ENCODE data around the gene DPH3.

The DPH3 gene

DNA sequence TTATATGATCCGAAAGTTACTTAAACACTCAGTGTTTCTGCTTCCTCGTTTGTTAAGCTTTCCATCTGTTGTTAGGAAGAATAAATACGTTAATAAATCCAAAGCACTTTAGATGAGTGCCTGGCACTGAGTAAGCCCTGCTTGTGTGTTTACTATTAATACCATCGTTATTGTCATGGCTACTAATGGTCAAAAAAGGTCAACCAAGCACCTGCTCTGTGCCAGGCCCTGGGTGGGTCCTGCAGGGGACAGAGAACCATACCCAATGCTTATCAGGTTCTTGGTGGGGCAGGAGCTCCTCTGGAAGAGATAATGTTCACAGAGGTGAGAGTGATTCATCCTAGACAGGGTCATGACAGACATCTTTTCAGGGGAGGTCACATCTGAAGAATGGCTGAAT lies 50.4 kb downstream of the DPH3 start:
- no peaks in the 10 kb centered on the region for H3K36me3 ChIP-seq (ENCODE audit: control insufficient read depth in 2 of 2, insufficient read depth in 1 of 2, low read length in 2 of 2)
- no peaks in the 10 kb centered on the region for H3K4me1 ChIP-seq (ENCODE audit: control insufficient read depth, insufficient read depth, low read length)
- POLR2A ChIA-PET, result no interaction called here
- TF ChIP-seq ZSCAN16 (tag by site-specific recombination; IDR thresholded peaks at IDR 0.05) (no peak), ZNF654 (tag by site-specific recombination; IDR thresholded peaks at IDR 0.05; ENCODE audit: low read depth) (no peak), PBX3 (CRISPR knock-in tag; IDR thresholded peaks at IDR 0.05) (no peak), ZNF423 (tag by site-specific recombination; IDR thresholded peaks at IDR 0.05) (no peak), ZNF416 (tag by site-specific recombination; IDR thresholded peaks at IDR 0.05) (no peak)
- CTCF ChIA-PET, result interaction anchor here (1.2 kb wide), 1 partner anchor 29 kb away, joined by 3 read pairs; no protein-coding TSS in a partner anchor
- H3K4me3 ChIP-seq (ENCODE audit: low read depth, low read length), result no peak overlapping the region
- H3K27ac ChIP-seq (ENCODE audit: extremely low read depth, low read depth, low read length), result no peak overlapping the region
- no peaks in the 10 kb centered on the region for H3K9me3 ChIP-seq (ENCODE audit: control insufficient read depth, insufficient read depth, low read depth, low read length)

- POLR2A ChIA-PET, result no interaction called here
- Histone ChIP-seq H3K36me3 (ENCODE audit: control insufficient read depth in 2 of 2, insufficient read depth in 1 of 2, low read length in 2 of 2) (no peaks in the 10 kb centered on the region), H3K9me3 (ENCODE audit: control insufficient read depth, insufficient read depth, low read depth, low read length) (no peaks in the 10 kb centered on the region), H3K4me1 (ENCODE audit: control insufficient read depth, insufficient read depth, low read length) (no peaks in the 10 kb centered on the region), H3K27ac (ENCODE audit: extremely low read depth, low read depth, low read length) (no peak overlapping the region), H3K4me3 (ENCODE audit: low read depth, low read length) (no peak overlapping the region)
- CTCF ChIA-PET, result interaction anchor here (0.6 kb wide), 1 partner anchor 36 kb away, joined by 3 read pairs; no protein-coding TSS in a partner anchor
- TF ChIP-seq, protein P1, sequence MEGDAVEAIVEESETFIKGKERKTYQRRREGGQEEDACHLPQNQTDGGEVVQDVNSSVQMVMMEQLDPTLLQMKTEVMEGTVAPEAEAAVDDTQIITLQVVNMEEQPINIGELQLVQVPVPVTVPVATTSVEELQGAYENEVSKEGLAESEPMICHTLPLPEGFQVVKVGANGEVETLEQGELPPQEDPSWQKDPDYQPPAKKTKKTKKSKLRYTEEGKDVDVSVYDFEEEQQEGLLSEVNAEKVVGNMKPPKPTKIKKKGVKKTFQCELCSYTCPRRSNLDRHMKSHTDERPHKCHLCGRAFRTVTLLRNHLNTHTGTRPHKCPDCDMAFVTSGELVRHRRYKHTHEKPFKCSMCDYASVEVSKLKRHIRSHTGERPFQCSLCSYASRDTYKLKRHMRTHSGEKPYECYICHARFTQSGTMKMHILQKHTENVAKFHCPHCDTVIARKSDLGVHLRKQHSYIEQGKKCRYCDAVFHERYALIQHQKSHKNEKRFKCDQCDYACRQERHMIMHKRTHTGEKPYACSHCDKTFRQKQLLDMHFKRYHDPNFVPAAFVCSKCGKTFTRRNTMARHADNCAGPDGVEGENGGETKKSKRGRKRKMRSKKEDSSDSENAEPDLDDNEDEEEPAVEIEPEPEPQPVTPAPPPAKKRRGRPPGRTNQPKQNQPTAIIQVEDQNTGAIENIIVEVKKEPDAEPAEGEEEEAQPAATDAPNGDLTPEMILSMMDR (tag by site-specific recombination; IDR thresholded peaks at IDR 0.05), result no peak
- TF ChIP-seq ZNF48 (tag by site-specific recombination; IDR thresholded peaks at IDR 0.05) (no peak), ZNF223 (tag by site-specific recombination; IDR thresholded peaks at IDR 0.05) (no peak), GLI4 (tag by site-specific recombination; IDR thresholded peaks at IDR 0.05) (no peak), ZNF274 (IDR thresholded peaks at IDR 0.05; ENCODE audit: low read length) (no peak), ZNF274 (tag by site-specific recombination; IDR thresholded peaks at IDR 0.05; ENCODE audit: borderline replicate concordance) (no peak), SCRT2 (tag by site-specific recombination; IDR thresholded peaks at IDR 0.05) (peak; percentile 63), ZNF580 (tag by site-specific recombination; IDR thresholded peaks at IDR 0.05) (no peak)
Measured at GRCh38 chr3:16211176-16211904, 53.4 kb downstream of the DPH3 start.
